PC-3 (cell line): ENCODE results near the gene SCAANT1.

Experiments
- CTCF ChIP-seq: fragments of 300-600 bp; sonication (generic); conservative IDR thresholded peaks from 2 replicates; pipeline ENCODE4 v1.5.1; 2017; ENCODE audit warnings: antibody characterized with exemption, low read depth, mild to moderate bottlenecking, low read length
- EZH2 ChIP-seq: fragments of 300-600 bp; sonication (generic); IDR thresholded peaks from one replicate; pipeline ENCODE4 v1.6.1; 2017; ENCODE audit warnings: antibody characterized with exemption, mild to moderate bottlenecking, low read length; ENCODE audit not compliant: unreplicated experiment

- TF ChIP-seq CTCF (no peak), EZH2 (no peak)
These were observed 7.8 kb upstream of the SCAANT1 start for GRCh38 chr3:63920001-63920400.
